Endothelial cell of umbilical vein (primary cell): ENCODE measurements around the gene HNRNPLL. TPM values are rescaled to one million over a fixed set of nuclear protein-coding genes. Genes with fewer than 3 reads are reported as not detected.

Experiments
- BruUV-seq: library from RNA; stranded (reverse); fragments of 400-500 nt; replicated peaks from 2 replicates; lab custom pipeline; 2021; lab: Mats Ljungman, UMichigan
- CTCF ChIA-PET: fragments of 300-600, 350-600 bp; sonication (Branson Sonifier 250); formaldehyde crosslinking; loops from one replicate; lab custom pipeline; 2021; ENCODE audit warnings: antibody characterized with exemption, inconsistent platforms; lab: Charles Lee
- POLR2A ChIA-PET: fragments of 300-600, 350-600 bp; sonication (Branson Sonifier 250); formaldehyde crosslinking; loops from one replicate; lab custom pipeline; 2021; ENCODE audit warnings: antibody characterized with exemption, inconsistent platforms; lab: Charles Lee
- DNase-seq: peaks from one replicate; pipeline ENCODE4 v3.0.0-alpha.2; 2011; ENCODE audit warnings: low read depth, low spot score
- FAIRE-seq: peaks from 2 replicates; lab custom pipeline; 2011; peaks lifted over from hg19 to GRCh38; lab: Jason Lieb, UNC
- H2AFZ ChIP-seq: 2 replicates; pipeline ENCODE4 v1.6.0; 2012; ENCODE audit warnings: low read depth, low read length, control low read depth, inconsistent platforms
- H3K27ac ChIP-seq: 2 replicates; pipeline ENCODE4 v1.5.1; 2011; ENCODE audit warnings: low read depth, mild to moderate bottlenecking, control low read depth, low read length, moderate library complexity; ENCODE audit not compliant: insufficient read depth
- H3K27me3 ChIP-seq, 2 experiments: 2 replicates each; pipeline versions ENCODE4 v1.6.0 to v1.6.1; 2011; ENCODE audit warnings: low read length in 2 of 2, mixed read lengths in 1 of 2; ENCODE audit not compliant: control insufficient read depth in 2 of 2, insufficient read depth in 2 of 2
- H3K36me3 ChIP-seq, 2 experiments: 2 replicates in 1 of 2; 3 replicates in 1 of 2; pipeline ENCODE4 v1.5.1; 2011; ENCODE audit warnings: low read length in 2 of 2, mild to moderate bottlenecking in 1 of 2, moderate library complexity in 1 of 2; ENCODE audit not compliant: control insufficient read depth in 2 of 2, insufficient read depth in 2 of 2; ENCODE audit errors: extremely low read depth in 1 of 2
- H3K4me1 ChIP-seq: 3 replicates; pipeline ENCODE4 v1.5.1; 2011; ENCODE audit warnings: mild to moderate bottlenecking, low read length; ENCODE audit not compliant: control insufficient read depth, insufficient read depth; ENCODE audit errors: extremely low read depth
- H3K4me2 ChIP-seq: 2 replicates; pipeline ENCODE4 v1.6.1; 2011; ENCODE audit warnings: low read length, control low read depth, mixed read lengths; ENCODE audit not compliant: insufficient read depth
- H3K4me3 ChIP-seq, 3 experiments: fragments of 200-600 bp in 1 of 3; sonication (generic), shearing (Covaris generic) in 1 of 3; replicated peaks in 1 of 3; 2 replicates each; pipeline ENCODE4 v1.5.1; 2011 to 2016; ENCODE audit warnings: control low read depth in 3 of 3, low read length in 3 of 3, mild to moderate bottlenecking in 2 of 3, inconsistent platforms in 1 of 3, low read depth in 1 of 3, moderate library complexity in 1 of 3; ENCODE audit not compliant: insufficient read depth in 1 of 3
- H3K79me2 ChIP-seq: 2 replicates; pipeline ENCODE4 v1.6.0; 2012; ENCODE audit warnings: low read length, inconsistent platforms; ENCODE audit not compliant: control insufficient read depth, insufficient read depth
- H3K9ac ChIP-seq: replicated peaks from 2 replicates; pipeline ENCODE3; 2011; ENCODE audit warnings: low read length, control low read depth; ENCODE audit not compliant: insufficient read depth; ENCODE audit errors: extremely low read depth
- H3K9me1 ChIP-seq: replicated peaks from 3 replicates; pipeline ENCODE4 v1.6.0; 2011; ENCODE audit warnings: mild to moderate bottlenecking, low read length; ENCODE audit not compliant: control insufficient read depth, insufficient read depth; ENCODE audit errors: extremely low read depth
- H3K9me3 ChIP-seq: replicated peaks from 2 replicates; pipeline ENCODE4 v1.5.1; 2012; ENCODE audit warnings: low read length, inconsistent platforms; ENCODE audit not compliant: control insufficient read depth, insufficient read depth
- H4K20me1 ChIP-seq: replicated peaks from 2 replicates; pipeline ENCODE3; 2011; ENCODE audit warnings: mild to moderate bottlenecking, low read length; ENCODE audit not compliant: control insufficient read depth, insufficient read depth; ENCODE audit errors: extremely low read depth
- CTCF ChIP-seq, 2 donors: IDR thresholded peaks; 1 replicate in 1 of 2; 2 replicates in 1 of 2; pipeline ENCODE4 v1.5.1; 2011; ENCODE audit warnings: low read length in 2 of 2, mild to moderate bottlenecking in 2 of 2, moderate library complexity in 2 of 2, control low read depth in 1 of 2, inconsistent platforms in 1 of 2, low read depth in 1 of 2; ENCODE audit not compliant: insufficient read depth in 1 of 2; ENCODE audit errors: extremely low read depth in 1 of 2
- EZH2 ChIP-seq: IDR thresholded peaks from 2 replicates; pipeline ENCODE4 v1.6.1; 2012; ENCODE audit warnings: borderline replicate concordance, low read depth, mild to moderate bottlenecking, moderate library complexity, low read length, inconsistent platforms; ENCODE audit not compliant: severe bottlenecking
- FOS ChIP-seq: IDR thresholded peaks from 2 replicates; pipeline ENCODE4 v1.6.1; 2011; ENCODE audit warnings: mild to moderate bottlenecking, low read length, moderate library complexity, borderline replicate concordance; ENCODE audit not compliant: insufficient read depth
- GATA2 ChIP-seq: IDR thresholded peaks from 2 replicates; pipeline ENCODE4 v1.7.0; 2011; ENCODE audit warnings: low read depth, mild to moderate bottlenecking, moderate library complexity, mixed read lengths, low read length; ENCODE audit not compliant: insufficient read length, insufficient read depth
- JUN ChIP-seq: IDR thresholded peaks from 2 replicates; pipeline ENCODE4 v1.6.1; 2011; ENCODE audit warnings: borderline replicate concordance, low read depth; ENCODE audit not compliant: insufficient read length, insufficient read depth
- MAX ChIP-seq: IDR thresholded peaks from 2 replicates; pipeline ENCODE4 v1.6.1; 2011; ENCODE audit not compliant: insufficient read depth, insufficient read length
- MYC ChIP-seq: IDR thresholded peaks from one replicate; pipeline ENCODE4 v1.6.1; 2011; ENCODE audit warnings: mild to moderate bottlenecking, low read depth, low read length
- POLR2A ChIP-seq: IDR thresholded peaks from 2 replicates; pipeline ENCODE4 v1.6.1; 2012; ENCODE audit warnings: low read depth, mild to moderate bottlenecking, control low read depth, low read length
- POLR2AphosphoS5 ChIP-seq: IDR thresholded peaks from 2 replicates; pipeline ENCODE4 v1.6.1; 2012; ENCODE audit warnings: low read depth, mild to moderate bottlenecking, control low read depth, low read length, moderate library complexity; ENCODE audit not compliant: insufficient read depth
- dilution Hi-C: fragments of 300-500 bp; cut with MboI; formaldehyde crosslinking; loops from one replicate; pipeline ENCODE4 v1.15.0; 2019; ENCODE audit warnings: low sequenced_read_pairs; ENCODE audit not compliant: extremely low pct_ligation_motif_present
- intact Hi-C: fragments of 100-400 bp; cut with micrococcal nuclease; formaldehyde crosslinking; loops from one replicate; pipeline ENCODE4 v1.10.0; 2022
- polyA plus RNA-seq, 4 experiments: library from polyadenylated mRNA; depleted of rRNA in 3 of 4; stranded (reverse) in 3 of 4; unstranded in 1 of 4; fragments of >200 nt; gene quantifications; 2 replicates each; pipeline versions ENCODE4 v1.2.1 to v1.2.3, GENCODE V29; 2011 to 2012; ENCODE audit warnings: missing spikeins in 1 of 4
- total RNA-seq: library from RNA; stranded (reverse); gene quantifications from 2 replicates; pipeline ENCODE4 v1.2.3, GENCODE V29; 2021

HNRNPLL gene
- total and polyA plus RNA-seq, 2 donors (not counting 3 experiments of a cell fraction or from before 2014, with no cell fraction given), result 19.8 to 56.2 TPM

GRCh38 chr2:38620282-38620977, 17.7 kb upstream of the HNRNPLL start:
- ChIA-PET POLR2A (no interaction called here), CTCF (interaction anchor here (3.5 kb wide), 1 partner anchor 16 kb away, joined by 15 read pairs; the partner anchor contains the start of gene HNRNPLL)
- peak; percentile 74 for DNase-seq
- H2AFZ ChIP-seq, result no peak overlapping the region
- no peak overlapping the region for H3K27ac ChIP-seq
- peaks cover 1 to 5% of the 10 kb centered on the region in 2 experiments for H3K27me3 ChIP-seq
- dilution Hi-C loops, result no loop called here
- H3K79me2 ChIP-seq, result no peaks in the 10 kb centered on the region
- TF ChIP-seq EZH2 (no peak), POLR2AphosphoS5 (no peak), JUN (no peak), FOS (no peak), MYC (no peak), CTCF (IDR thresholded peaks at IDR 0.05; ENCODE audit: extremely low read depth in 1 of 2, insufficient read depth in 1 of 2, low read depth in 1 of 2, low read length in 2 of 2) (no peak), MAX (no peak), GATA2 (no peak), POLR2A (no peak)
- H3K4me1 ChIP-seq, result no peaks in the 10 kb centered on the region
- no peaks in the 10 kb centered on the region for H4K20me1 ChIP-seq
- H3K9me3 ChIP-seq, result no peaks in the 10 kb centered on the region
- BruUV-seq, result no TSS peak
- H3K9ac ChIP-seq, result no peak overlapping the region
- H3K9me1 ChIP-seq, result no peaks in the 10 kb centered on the region
- H3K36me3 ChIP-seq, result no peaks in the 10 kb centered on the region
- no peak overlapping the region for H3K4me2 ChIP-seq
- FAIRE-seq, result peak; percentile 46
- intact Hi-C loops, result no loop called here
- no peak overlapping the region for H3K4me3 ChIP-seq
